Caki2 (cell line): ENCODE results near the gene ANOS1. TPM values are rescaled to one million over a fixed set of nuclear protein-coding genes. Genes with fewer than 3 reads are reported as not detected.
"Not testable (repeated sequence)": the region's sequence is repeated elsewhere in the genome, so short reads cannot be mapped to it uniquely, and the experiment has no call there.

Source experiments
- DNase-seq: peaks from one replicate; pipeline ENCODE4 v3.0.0-alpha.2; 2015; ENCODE audit warnings: low read depth
- in situ Hi-C: cut with HindIII; loops from 2 replicates; pipeline ENCODE4 v1.10.0; 2016; ENCODE audit warnings: low sequenced_read_pairs, low pct_unique_long_range_greater_than_20kb, mixed read lengths
- total RNA-seq: library from RNA; depleted of rRNA; stranded (reverse); fragments of >200 nt; shearing (Covaris generic); gene quantifications from 2 replicates; pipeline ENCODE4 v1.2.3, GENCODE V29; 2014; ENCODE audit warnings: low replicate concordance; rRNA removed

ANOS1 gene
- total RNA-seq, 1 experiment from 2014 or later = 7.2 TPM

DNA sequence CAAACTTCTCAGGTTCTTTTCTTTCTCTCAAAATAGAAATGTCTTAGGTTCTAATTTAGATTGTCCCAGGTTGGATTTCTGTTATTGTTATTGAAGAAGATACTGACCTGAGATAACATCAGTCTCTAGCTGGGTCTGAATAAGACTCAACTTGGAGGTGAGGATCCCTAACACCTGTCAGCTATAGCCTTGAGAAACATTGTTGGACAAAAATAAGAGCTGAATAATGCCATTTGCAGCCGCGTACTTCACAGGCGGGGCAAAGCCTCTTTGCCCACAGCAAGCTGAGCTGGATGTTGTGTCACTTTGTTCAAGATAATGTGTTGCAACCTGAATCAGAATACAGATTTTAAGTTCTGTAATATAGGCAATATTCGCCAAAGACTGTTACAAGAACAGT is 231.7 kb downstream of the ANOS1 start:
- in situ Hi-C loops = no loop called here
- DNase-seq = no peak

DNA sequence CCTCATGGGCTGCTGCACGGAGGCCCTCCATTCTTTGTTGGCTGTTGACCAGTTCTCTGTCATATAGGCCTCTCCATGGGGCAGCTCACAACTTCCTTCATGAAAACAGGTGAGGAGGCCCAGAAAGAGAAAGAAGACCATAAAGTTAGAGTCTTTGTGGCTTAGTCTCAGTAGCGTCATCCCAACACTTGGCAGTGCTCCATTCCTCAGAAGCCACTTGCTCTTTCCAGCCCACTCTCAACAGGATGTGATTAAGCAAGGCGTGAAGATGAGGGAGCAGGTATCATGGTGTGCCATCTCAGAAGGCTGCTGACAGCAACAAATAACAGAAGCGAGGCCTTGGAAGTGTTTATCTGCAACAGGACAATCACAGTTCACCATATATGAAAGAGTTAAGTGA is 236.9 kb downstream of the ANOS1 start:
- in situ Hi-C loops, DNase-seq: not testable (repeated sequence)

DNA sequence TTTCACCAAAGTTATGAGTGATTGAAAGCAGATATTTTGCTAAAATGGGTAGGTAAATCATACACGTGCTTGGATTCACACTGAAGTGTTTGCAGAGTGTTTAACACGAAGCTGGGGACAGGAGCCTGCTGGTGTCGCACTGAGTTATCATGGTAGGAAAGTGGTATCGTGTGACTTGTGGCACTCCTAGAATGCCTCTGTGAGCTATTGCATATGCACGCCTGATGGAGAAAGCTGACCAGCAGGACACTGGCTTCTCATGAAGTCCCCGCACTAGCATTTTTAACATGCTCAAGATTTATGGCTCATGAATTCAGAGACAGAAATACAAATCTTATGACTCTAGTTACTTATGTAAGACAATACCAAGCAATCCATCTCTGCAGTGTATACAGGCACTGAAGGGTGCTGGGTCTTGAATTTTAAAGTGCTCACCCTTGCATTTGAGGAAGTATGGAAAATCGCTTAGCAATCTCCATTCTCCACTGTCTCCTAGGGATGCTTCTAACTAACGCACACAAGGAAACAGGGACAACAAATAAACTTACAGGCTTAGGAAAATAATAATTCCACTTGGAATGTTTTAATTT is 247.5 kb downstream of the ANOS1 start:
- in situ Hi-C loops = no loop called here
- DNase-seq = no peak

Other genes starting within 250 kb of the ANOS1 start
- not detected in 2 replicates for gene FAM9A, start 69.2 kb upstream of the ANOS1 start, total RNA-seq